Ishikawa (cell line): ENCODE results near the gene ADD2.

Source experiments
- CEBPB ChIP-seq: IDR thresholded peaks from 2 replicates; pipeline ENCODE4 v1.6.1; 2012
- CREB1 ChIP-seq: IDR thresholded peaks from 2 replicates; pipeline ENCODE4 v1.6.1; 2012; ENCODE audit warnings: low read depth
- EGR1 ChIP-seq: IDR thresholded peaks from 2 replicates; pipeline ENCODE4 v1.6.1; 2012
- EP300 ChIP-seq: IDR thresholded peaks from 2 replicates; pipeline ENCODE4 v1.6.1; 2012; ENCODE audit warnings: borderline replicate concordance
- FOXM1 ChIP-seq: IDR thresholded peaks from 2 replicates; pipeline ENCODE4 v1.6.1; 2012; ENCODE audit warnings: low read depth, borderline replicate concordance
- MAX ChIP-seq: IDR thresholded peaks from 2 replicates; pipeline ENCODE4 v1.6.1; 2012
- NFIC ChIP-seq: IDR thresholded peaks from 2 replicates; pipeline ENCODE4 v1.6.1; 2012
- RAD21 ChIP-seq: IDR thresholded peaks from 2 replicates; pipeline ENCODE4 v1.6.1; 2012; ENCODE audit warnings: low read depth
- REST ChIP-seq: IDR thresholded peaks from 2 replicates; pipeline ENCODE4 v1.6.1; 2012; ENCODE audit warnings: low read depth, mild to moderate bottlenecking
- TAF1 ChIP-seq: IDR thresholded peaks from 2 replicates; pipeline ENCODE4 v1.6.1; 2012; ENCODE audit warnings: low read depth, mild to moderate bottlenecking
- TCF12 ChIP-seq: IDR thresholded peaks from 2 replicates; pipeline ENCODE4 v1.6.1; 2012; ENCODE audit warnings: low read depth
- TEAD4 ChIP-seq: IDR thresholded peaks from 2 replicates; pipeline ENCODE4 v1.6.1; 2012
- USF1 ChIP-seq: IDR thresholded peaks from 2 replicates; pipeline ENCODE4 v1.6.1; 2012
- YY1 ChIP-seq: IDR thresholded peaks from 2 replicates; pipeline ENCODE4 v1.6.1; 2012; ENCODE audit warnings: low read depth
- ZBTB7A ChIP-seq: IDR thresholded peaks from 2 replicates; pipeline ENCODE4 v1.6.1; 2012; ENCODE audit warnings: low read depth

The ADD2 gene

DNA sequence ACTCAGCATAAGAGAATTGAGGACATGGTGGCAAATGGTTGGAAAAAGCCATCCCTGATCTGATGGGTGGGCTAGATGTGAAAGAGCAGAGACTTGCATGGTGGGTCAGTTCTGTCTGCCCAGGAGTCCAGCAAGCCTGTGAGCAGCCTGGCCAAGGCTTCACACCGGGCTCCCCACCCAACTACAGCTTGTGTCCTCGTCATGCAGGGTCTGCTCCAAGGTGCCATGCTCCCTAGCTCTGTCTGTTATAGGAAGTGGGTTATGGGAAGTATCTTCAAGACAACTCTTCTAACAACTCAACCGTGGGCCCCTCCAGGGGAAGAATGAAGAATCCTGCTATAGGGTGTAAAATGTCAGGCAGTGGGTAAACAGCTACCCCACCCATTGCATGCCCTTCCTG is 97.4 kb downstream of the ADD2 start:
- TF ChIP-seq TAF1, result no peak
- TF ChIP-seq MAX, result no peak
- TF ChIP-seq YY1, result no peak
- no peak for TF ChIP-seq TCF12

- TF ChIP-seq ZBTB7A (no peak), EGR1 (no peak), NFIC (no peak), FOXM1 (no peak), CREB1 (no peak), CEBPB (no peak), TAF1 (no peak), RAD21 (no peak), USF1 (no peak), MAX (no peak), YY1 (no peak), REST (no peak), TEAD4 (no peak), EP300 (no peak), TCF12 (no peak)
Measured at GRCh38 chr2:70670202-70670601, 97.8 kb downstream of the ADD2 start.

DNA sequence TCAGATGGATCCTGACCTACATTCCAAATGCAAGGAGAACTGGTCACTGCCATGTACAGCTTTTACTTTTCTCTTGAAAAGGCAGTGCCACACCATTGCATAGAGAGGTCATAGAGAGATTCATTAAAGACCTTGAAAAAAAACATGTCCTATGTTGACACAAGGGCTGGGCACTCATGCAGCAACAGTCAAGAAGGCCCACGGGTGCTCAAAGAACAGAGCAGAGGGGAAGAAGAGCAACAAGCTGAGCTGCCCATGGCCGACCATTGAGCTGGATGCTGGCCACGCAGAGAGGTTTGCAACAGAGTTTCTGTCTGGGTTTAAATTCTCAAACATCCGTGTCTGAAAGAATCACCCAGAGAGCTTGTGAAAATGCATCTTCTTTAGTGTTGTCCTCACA is 99.1 kb downstream of the ADD2 start:
- TF ChIP-seq TEAD4 (no peak), REST (no peak), MAX (no peak), CEBPB (no peak), CREB1 (no peak), TAF1 (no peak), TCF12 (no peak), YY1 (no peak), EP300 (no peak), EGR1 (no peak)

DNA sequence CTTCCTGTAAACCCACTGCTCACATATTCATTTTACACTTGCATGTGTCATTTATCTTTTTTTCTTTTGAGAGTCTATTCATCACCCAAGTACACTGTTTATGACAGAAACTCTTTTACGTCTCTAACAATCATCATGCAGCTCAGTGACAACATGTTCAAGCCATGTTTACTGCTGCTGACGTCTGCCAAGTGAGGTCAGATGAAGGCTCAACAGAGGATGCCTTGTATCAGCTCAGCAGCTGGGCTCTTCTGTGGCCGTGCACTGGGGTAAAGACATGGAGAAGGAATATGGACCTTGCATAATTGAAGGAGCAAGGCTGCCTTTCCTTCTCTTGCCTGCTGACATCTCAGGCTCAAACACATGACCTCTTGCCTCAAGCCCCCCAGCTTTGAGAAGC is 99.6 kb downstream of the ADD2 start:
- TF ChIP-seq FOXM1, result no peak
- TF ChIP-seq RAD21, result no peak
- no peak for TF ChIP-seq REST
- no peak for TF ChIP-seq USF1
- TF ChIP-seq TAF1, result no peak
- no peak for TF ChIP-seq EP300
- TF ChIP-seq MAX, result no peak
- TF ChIP-seq CREB1, result no peak
- TF ChIP-seq TCF12, result no peak
- no peak for TF ChIP-seq ZBTB7A

DNA sequence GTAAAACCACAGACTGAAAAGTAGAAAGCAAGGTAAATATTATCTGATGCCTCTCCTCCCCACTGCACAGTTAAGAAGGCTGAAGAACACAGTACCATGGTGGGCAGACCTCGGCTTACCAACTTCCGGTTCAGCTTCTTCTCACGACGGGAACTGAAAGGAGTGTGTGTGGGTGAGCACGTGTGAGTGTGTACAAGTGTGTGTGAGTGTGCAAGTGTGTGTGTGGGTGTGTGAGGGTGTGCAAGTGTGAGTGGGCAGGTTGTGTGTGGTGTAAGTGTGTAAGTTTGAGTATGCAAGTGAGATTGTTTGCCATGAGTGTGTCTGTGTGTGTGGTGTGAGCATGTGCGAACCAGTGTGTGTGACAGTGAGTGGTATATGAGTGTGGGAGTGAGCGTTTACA is 103.5 kb downstream of the ADD2 start:
- TF ChIP-seq MAX, result no peak
- no peak for TF ChIP-seq EGR1
- TF ChIP-seq RAD21, result no peak
- TF ChIP-seq CREB1, result no peak
- no peak for TF ChIP-seq TCF12
- TF ChIP-seq ZBTB7A, result no peak
- TF ChIP-seq NFIC, result no peak
- TF ChIP-seq REST, result no peak
- TF ChIP-seq EP300, result no peak
- TF ChIP-seq YY1, result no peak
- no peak for TF ChIP-seq CEBPB
- no peak for TF ChIP-seq USF1
